Astrocyte (in vitro differentiated cells and primary cell): Measurements from ENCODE around the gene TTC12. TPM values are rescaled to one million over a fixed set of nuclear protein-coding genes. Genes with fewer than 3 reads are reported as not detected.

ENCODE experiments used
- DNase-seq: peaks from one replicate; pipeline ENCODE4 v3.0.0-alpha.2; 2010; ENCODE audit warnings: low read depth
- FAIRE-seq: peaks from 2 replicates; lab custom pipeline; 2011; peaks lifted over from hg19 to GRCh38; lab: Jason Lieb, UNC
- H2AFZ ChIP-seq: 2 replicates; pipeline ENCODE4 v1.6.0; 2012; ENCODE audit warnings: low read depth, low read length, inconsistent platforms
- H3K27ac ChIP-seq: 2 replicates; pipeline ENCODE4 v1.5.1; 2011; ENCODE audit warnings: low read depth, low read length, inconsistent platforms
- H3K27me3 ChIP-seq: 2 replicates; pipeline ENCODE4 v1.6.0; 2011; ENCODE audit warnings: low read length, inconsistent platforms; ENCODE audit not compliant: insufficient read depth
- H3K36me3 ChIP-seq: 2 replicates; pipeline ENCODE4 v1.5.1; 2011; ENCODE audit warnings: low read length, inconsistent platforms; ENCODE audit not compliant: insufficient read depth
- H3K4me1 ChIP-seq: 2 replicates; pipeline ENCODE4 v1.5.1; 2011; ENCODE audit warnings: low read length, inconsistent platforms; ENCODE audit not compliant: insufficient read depth
- H3K4me2 ChIP-seq: 2 replicates; pipeline ENCODE4 v1.6.0; 2012; ENCODE audit warnings: low read length, inconsistent platforms
- H3K4me3 ChIP-seq: 2 replicates; pipeline ENCODE4 v1.5.1; 2011; ENCODE audit warnings: low read depth, mild to moderate bottlenecking, low read length, inconsistent platforms; ENCODE audit not compliant: insufficient read depth
- H3K79me2 ChIP-seq: 2 replicates; pipeline ENCODE4 v1.6.0; 2012; ENCODE audit warnings: mild to moderate bottlenecking, low read length, inconsistent platforms; ENCODE audit not compliant: insufficient read depth
- H3K9ac ChIP-seq: 2 replicates; pipeline ENCODE4 v1.6.0; 2012; ENCODE audit warnings: mild to moderate bottlenecking, low read length, inconsistent platforms
- H3K9me3 ChIP-seq: 2 replicates; pipeline ENCODE4 v1.5.1; 2012; ENCODE audit warnings: low read depth, mild to moderate bottlenecking, low read length, inconsistent platforms; ENCODE audit not compliant: insufficient read depth
- H4K20me1 ChIP-seq: 2 replicates; pipeline ENCODE4 v1.6.0; 2012; ENCODE audit warnings: low read length, inconsistent platforms; ENCODE audit not compliant: insufficient read depth
- H3K27ac Mint-ChIP-seq: one replicate; pipeline ENCODE4 v1.8.0; 2021; ENCODE audit warnings: mild to moderate bottlenecking, mixed read lengths; ENCODE audit not compliant: unreplicated experiment
- H3K27me3 Mint-ChIP-seq: one replicate; pipeline ENCODE4 v1.8.0; 2021; ENCODE audit warnings: low read depth, mixed read lengths; ENCODE audit not compliant: unreplicated experiment
- H3K36me3 Mint-ChIP-seq: one replicate; pipeline ENCODE4 v1.8.0; 2021; ENCODE audit warnings: low read depth, mixed read lengths; ENCODE audit not compliant: unreplicated experiment
- H3K4me1 Mint-ChIP-seq: one replicate; pipeline ENCODE4 v1.8.0; 2021; ENCODE audit warnings: low read depth, mixed read lengths; ENCODE audit not compliant: unreplicated experiment
- H3K4me3 Mint-ChIP-seq: one replicate; pipeline ENCODE4 v1.8.0; 2021; ENCODE audit warnings: mild to moderate bottlenecking, moderate library complexity, mixed read lengths; ENCODE audit not compliant: unreplicated experiment
- H3K9me3 Mint-ChIP-seq: one replicate; pipeline ENCODE4 v1.8.0; 2021; ENCODE audit warnings: mild to moderate bottlenecking, mixed read lengths; ENCODE audit not compliant: unreplicated experiment
- CTCF ChIP-seq: IDR thresholded peaks from 2 replicates; pipeline ENCODE4 v1.5.1; 2011; ENCODE audit warnings: low read depth, mild to moderate bottlenecking, inconsistent platforms, low read length, moderate library complexity; ENCODE audit not compliant: insufficient read depth
- EZH2 ChIP-seq: IDR thresholded peaks from 2 replicates; pipeline ENCODE4 v1.6.1; 2012; ENCODE audit warnings: mild to moderate bottlenecking, low read length, inconsistent platforms; ENCODE audit not compliant: insufficient read depth
- total RNA-seq: library from RNA; stranded (reverse); gene quantifications from 2 replicates; pipeline ENCODE4 v1.2.1, GENCODE V29; 2021

TTC12 gene
- total RNA-seq, 1 donor from 2014 or later, result 9.4 TPM

- peaks cover 24% of the 10 kb centered on the region for H3K36me3 Mint-ChIP-seq
- peaks cover 8% of the 10 kb centered on the region for H3K27me3 Mint-ChIP-seq
- peaks cover 3% of the 10 kb centered on the region for H3K4me1 Mint-ChIP-seq
- FAIRE-seq (no peak), DNase-seq (no peak)
- no peak for TF ChIP-seq CTCF
- TF ChIP-seq EZH2, result no peak
- Histone ChIP-seq H3K79me2 (no peaks in the 10 kb centered on the region), H3K27ac (no peak overlapping the region), H3K27me3 (no peaks in the 10 kb centered on the region), H3K4me2 (no peak overlapping the region), H4K20me1 (no peaks in the 10 kb centered on the region), H3K9ac (no peak overlapping the region), H3K4me3 (no peak overlapping the region), H3K9me3 (no peaks in the 10 kb centered on the region), H3K4me1 (no peaks in the 10 kb centered on the region), H3K36me3 (no peaks in the 10 kb centered on the region), H2AFZ (no peak overlapping the region)
- H3K4me3 Mint-ChIP-seq, result no peak overlapping the region
- no peak overlapping the region for H3K27ac Mint-ChIP-seq
- H3K9me3 Mint-ChIP-seq, result no peaks in the 10 kb centered on the region
These were observed 49.7 kb downstream of the TTC12 start for GRCh38 chr11:113363996-113364641.

- H3K36me3 ChIP-seq, result no peaks in the 10 kb centered on the region
- no peaks in the 10 kb centered on the region for H3K4me1 ChIP-seq
- H3K4me3 ChIP-seq, result no peak overlapping the region
- Mint-ChIP-seq H3K27me3 (peaks cover 8% of the 10 kb centered on the region), H3K36me3 (peaks cover 15% of the 10 kb centered on the region), H3K27ac (no peak overlapping the region), H3K4me1 (peaks cover 3% of the 10 kb centered on the region), H3K4me3 (no peak overlapping the region), H3K9me3 (no peaks in the 10 kb centered on the region)
- no peak overlapping the region for H3K4me2 ChIP-seq
- no peak overlapping the region for H2AFZ ChIP-seq
- no peaks in the 10 kb centered on the region for H3K9me3 ChIP-seq
- H3K27me3 ChIP-seq, result no peaks in the 10 kb centered on the region
- H3K9ac ChIP-seq, result no peak overlapping the region
- H4K20me1 ChIP-seq, result no peaks in the 10 kb centered on the region
- H3K27ac ChIP-seq, result no peak overlapping the region
- FAIRE-seq, result no peak
- TF ChIP-seq EZH2, result no peak
- no peak for TF ChIP-seq CTCF
- DNase-seq, result no peak
- H3K79me2 ChIP-seq, result no peaks in the 10 kb centered on the region
These were observed 51.5 kb downstream of the TTC12 start for GRCh38 chr11:113365895-113366294.

DNA sequence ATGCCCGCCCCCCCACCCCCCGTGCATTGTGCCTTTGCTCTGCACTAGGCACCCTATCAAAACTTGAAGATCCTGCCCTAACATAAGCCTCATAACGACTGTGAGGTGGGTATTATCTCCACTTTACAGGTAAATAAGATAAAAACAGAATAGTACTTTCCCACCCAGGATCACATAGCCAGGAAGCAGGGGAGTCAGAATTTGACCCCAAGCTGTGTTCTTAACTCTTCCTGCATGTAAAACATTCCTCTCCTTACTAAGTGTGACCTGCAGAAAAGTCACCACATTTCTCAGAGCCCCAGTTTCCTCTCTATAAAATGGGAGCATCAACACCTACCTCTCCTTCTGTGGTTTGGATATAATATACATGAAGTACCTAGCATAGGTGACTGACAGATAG, 55.0 kb downstream of the TTC12 start:
- DNase-seq (no peak), FAIRE-seq (no peak)
- no peaks in the 10 kb centered on the region for H3K36me3 ChIP-seq
- peaks cover 7% of the 10 kb centered on the region for H3K36me3 Mint-ChIP-seq
- no peak overlapping the region for H3K4me2 ChIP-seq
- peaks cover 10% of the 10 kb centered on the region for H3K4me1 Mint-ChIP-seq
- H2AFZ ChIP-seq, result no peak overlapping the region
- H3K4me3 Mint-ChIP-seq, result no peak overlapping the region
- no peaks in the 10 kb centered on the region for H3K27me3 ChIP-seq
- H3K4me1 ChIP-seq, result peaks cover 3% of the 10 kb centered on the region
- H3K27ac Mint-ChIP-seq, result no peak overlapping the region
- H3K27ac ChIP-seq, result no peak overlapping the region
- no peaks in the 10 kb centered on the region for H3K9me3 ChIP-seq
- no peaks in the 10 kb centered on the region for H3K79me2 ChIP-seq
- peaks cover 5% of the 10 kb centered on the region for H3K27me3 Mint-ChIP-seq
- H3K9me3 Mint-ChIP-seq, result peaks cover 2% of the 10 kb centered on the region
- no peak overlapping the region for H3K4me3 ChIP-seq
- no peaks in the 10 kb centered on the region for H4K20me1 ChIP-seq
- TF ChIP-seq EZH2, result no peak
- no peak overlapping the region for H3K9ac ChIP-seq
